GM10248 (cell line): Measurements from ENCODE around the gene FMN1.
A peak's percentile ranks its signal among the peaks of the same experiment; 100 is the strongest.

Experiments used
- CTCF ChIA-PET: fragments of 300-600 bp; sonication (Branson Sonifier 250); formaldehyde crosslinking; extraction: SDS; loops from one replicate; lab custom pipeline; 2021; ENCODE audit warnings: antibody characterized with exemption; lab: Yijun Ruan, JAX
- POLR2A ChIA-PET: fragments of 350-650 bp; sonication (Branson Sonifier 250); formaldehyde crosslinking; extraction: SDS; loops from one replicate; lab custom pipeline; 2020; ENCODE audit warnings: antibody characterized with exemption; lab: Yijun Ruan, JAX
- DNase-seq: peaks from one replicate; pipeline ENCODE4 v3.0.0; 2012; ENCODE audit errors: extremely low spot score
- TF ChIP-seq, protein P1 (sequence below): IDR thresholded peaks from 2 replicates; pipeline ENCODE4 v1.5.1; 2012; ENCODE audit warnings: mild to moderate bottlenecking, low read depth; ENCODE audit errors: extremely low read depth, missing control alignments, control extremely low read depth

FMN1 gene

DNA sequence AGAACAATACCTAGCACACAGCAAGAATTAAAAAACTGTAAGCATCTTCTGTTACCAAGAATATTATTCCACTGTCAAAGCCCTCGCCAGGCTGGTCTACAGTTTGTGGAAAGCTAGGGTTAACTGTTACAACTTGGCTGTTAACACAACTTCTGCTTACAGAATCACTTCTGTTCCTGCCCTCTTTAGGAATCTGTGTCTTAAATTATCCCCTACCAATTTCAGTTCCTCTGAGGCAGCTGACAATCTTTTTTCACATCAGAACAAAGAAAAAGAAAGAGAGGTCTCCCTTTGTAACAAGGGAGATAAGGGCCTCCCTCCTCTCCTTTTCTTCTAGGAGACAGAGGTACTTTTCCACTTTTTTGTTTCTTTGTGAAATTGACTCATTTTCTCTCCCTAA lies 188.9 kb downstream of the FMN1 start:
- ChIA-PET POLR2A (no interaction called here), CTCF (no interaction called here)
- DNase-seq, result no peak
- TF ChIP-seq, protein P1, sequence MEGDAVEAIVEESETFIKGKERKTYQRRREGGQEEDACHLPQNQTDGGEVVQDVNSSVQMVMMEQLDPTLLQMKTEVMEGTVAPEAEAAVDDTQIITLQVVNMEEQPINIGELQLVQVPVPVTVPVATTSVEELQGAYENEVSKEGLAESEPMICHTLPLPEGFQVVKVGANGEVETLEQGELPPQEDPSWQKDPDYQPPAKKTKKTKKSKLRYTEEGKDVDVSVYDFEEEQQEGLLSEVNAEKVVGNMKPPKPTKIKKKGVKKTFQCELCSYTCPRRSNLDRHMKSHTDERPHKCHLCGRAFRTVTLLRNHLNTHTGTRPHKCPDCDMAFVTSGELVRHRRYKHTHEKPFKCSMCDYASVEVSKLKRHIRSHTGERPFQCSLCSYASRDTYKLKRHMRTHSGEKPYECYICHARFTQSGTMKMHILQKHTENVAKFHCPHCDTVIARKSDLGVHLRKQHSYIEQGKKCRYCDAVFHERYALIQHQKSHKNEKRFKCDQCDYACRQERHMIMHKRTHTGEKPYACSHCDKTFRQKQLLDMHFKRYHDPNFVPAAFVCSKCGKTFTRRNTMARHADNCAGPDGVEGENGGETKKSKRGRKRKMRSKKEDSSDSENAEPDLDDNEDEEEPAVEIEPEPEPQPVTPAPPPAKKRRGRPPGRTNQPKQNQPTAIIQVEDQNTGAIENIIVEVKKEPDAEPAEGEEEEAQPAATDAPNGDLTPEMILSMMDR, result no peak

DNA sequence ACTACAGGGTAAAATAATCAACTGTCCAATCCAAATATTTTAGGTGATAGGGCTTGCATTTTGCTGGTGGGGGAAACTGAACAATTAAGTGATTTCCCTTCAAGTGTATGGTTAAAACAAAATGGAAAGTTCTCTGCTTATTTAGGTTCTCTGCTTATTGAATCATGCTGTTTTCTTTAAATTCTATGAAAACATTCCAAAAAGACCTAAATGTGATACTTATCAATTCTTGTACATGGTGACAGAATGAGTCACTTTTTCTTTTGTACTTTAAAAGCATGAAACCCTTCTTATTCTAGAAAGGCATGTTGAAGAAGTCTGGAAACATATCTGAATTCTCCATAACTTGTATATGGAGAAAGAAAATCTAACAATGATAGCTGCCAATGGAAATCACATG lies 192.6 kb downstream of the FMN1 start:
- ChIA-PET CTCF (no interaction called here), POLR2A (no interaction called here)
- TF ChIP-seq, protein P1, result no peak
- no peak for DNase-seq

DNA sequence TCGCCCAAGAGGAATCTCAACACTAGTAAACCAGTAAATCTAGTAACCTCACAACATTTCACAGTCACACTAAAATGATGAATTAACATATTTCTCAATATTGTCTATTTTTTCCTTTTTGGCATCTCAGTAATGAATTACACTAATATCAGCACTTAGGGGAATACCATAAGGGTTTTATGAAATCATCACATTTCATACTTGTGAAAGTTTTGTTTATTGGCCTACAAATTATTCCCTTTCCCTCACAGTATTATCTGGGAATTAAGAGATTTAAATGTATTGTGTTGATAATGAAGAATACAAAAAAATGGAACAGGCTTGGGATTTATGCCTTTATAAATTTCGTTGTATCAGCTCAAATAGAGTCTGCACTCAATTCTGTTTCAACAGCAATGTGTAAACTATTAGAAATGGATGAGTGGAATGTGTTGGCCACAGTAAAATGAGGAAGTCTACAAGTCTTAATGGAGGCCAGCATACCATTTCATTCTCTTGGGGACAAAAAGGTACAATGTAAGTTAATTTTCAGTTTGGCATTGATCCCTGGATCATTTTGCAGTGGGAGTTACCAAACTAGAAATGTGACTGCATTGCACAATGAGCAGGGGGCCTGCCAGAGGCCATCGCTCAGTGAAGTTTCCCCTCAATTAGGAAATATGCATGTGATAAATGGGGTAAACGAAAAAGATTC lies 195.4 kb downstream of the FMN1 start:
- DNase-seq, result no peak
- ChIA-PET CTCF (interaction anchor here (1.6 to 6.8 kb wide), 2 partner anchors 334 to 339 kb away, joined by 4 to 95 read pairs; no protein-coding TSS in a partner anchor), POLR2A (no interaction called here)
- TF ChIP-seq, protein P1, result no peak

DNA sequence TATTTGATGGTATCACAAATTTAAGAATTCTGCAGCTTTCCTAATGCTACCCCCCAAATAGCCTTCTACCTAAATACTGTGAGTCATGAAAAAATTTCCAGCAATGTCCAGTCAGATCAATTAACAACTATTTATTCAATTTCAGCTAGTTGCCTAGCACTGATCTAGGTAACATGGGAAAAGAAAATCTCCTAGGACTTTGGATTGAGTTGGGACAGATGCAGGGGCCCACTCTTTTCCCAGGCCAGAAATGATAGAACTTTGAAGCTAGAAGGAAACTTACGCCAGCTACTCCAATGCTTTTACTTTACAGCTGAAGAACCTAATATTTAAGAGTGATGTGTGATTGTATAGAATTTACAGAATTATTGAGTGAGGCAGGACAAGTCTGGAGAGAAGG lies 196.3 kb downstream of the FMN1 start:
- DNase-seq, result no peak
- TF ChIP-seq, protein P1, result no peak
- POLR2A ChIA-PET, result no interaction called here
- CTCF ChIA-PET, result interaction anchor here (1.1 to 6.8 kb wide), 5 partner anchors 30 to 339 kb away, joined by 3 to 95 read pairs (median 4); no protein-coding TSS in a partner anchor

DNA sequence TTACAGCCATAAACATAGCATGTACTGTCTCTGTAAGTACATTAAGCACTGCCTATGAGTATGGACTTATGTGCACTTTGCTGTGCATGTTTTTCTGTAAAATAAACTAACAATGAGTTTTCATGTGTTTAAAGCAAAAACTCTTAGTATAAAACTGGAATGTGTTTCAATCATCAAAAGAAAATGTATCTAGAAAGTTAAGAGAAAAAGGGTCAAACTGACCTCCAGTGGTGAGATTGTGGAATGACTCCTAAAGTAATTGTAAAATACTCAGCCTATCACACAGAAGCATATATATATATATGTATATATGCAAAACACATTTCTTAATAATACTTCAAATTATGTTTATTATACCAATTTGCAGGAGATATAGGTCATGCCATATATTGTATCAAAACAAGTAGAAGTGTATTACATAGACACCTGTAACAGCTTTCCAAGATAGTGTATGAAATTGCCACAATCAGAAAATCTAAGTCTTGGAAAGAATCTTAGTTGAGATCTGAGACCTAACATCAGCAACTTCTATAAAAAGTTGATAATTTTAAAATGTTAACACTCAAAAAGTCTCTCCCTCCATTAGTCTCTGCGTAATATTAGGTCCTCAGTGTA lies 199.6 kb downstream of the FMN1 start:
- POLR2A ChIA-PET, result no interaction called here
- peak; percentile 12 for DNase-seq
- CTCF ChIA-PET, result interaction anchor here (0.8 to 6.8 kb wide), 8 partner anchors 16 to 344 kb away, joined by 3 to 95 read pairs (median 7); no protein-coding TSS in a partner anchor

DNA sequence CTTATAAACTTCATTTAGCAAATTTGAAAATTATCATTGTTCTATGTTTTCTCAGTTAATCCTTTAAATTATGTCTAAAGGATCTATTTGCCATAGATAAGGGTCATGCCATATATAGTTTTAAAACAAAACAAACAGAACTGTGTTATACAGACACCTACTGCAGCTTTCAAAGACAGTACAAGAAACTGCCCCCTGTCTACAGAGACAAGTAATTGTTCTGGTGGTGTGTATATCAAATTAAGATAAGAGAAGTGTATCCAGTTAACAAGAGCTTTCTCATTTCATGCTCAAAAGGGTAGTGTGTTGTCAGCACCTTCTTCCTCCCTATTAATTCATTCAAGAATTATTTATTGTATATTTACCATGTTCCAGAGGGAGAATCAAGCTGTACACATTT lies 201.2 kb downstream of the FMN1 start:
- DNase-seq, result no peak
- TF ChIP-seq, protein P1, result peak; percentile 26
- POLR2A ChIA-PET, result no interaction called here
- CTCF ChIA-PET, result interaction anchor here (1.8 to 6.8 kb wide), 4 partner anchors 149 to 342 kb away, joined by 9 to 95 read pairs (median 16); no protein-coding TSS in a partner anchor

More for the DNA sequence above, 199.6 kb downstream of the FMN1 start:
- TF ChIP-seq, protein P1, result peak; percentile 33
